GM21381 (cell line): ENCODE results near the gene MUC6.

Source experiments
- ATAC-seq: cut with Tn5 transposase; IDR thresholded peaks from one replicate; pipeline ENCODE4 v1.9.1; 2021; ENCODE audit warnings: mild to moderate bottlenecking, moderate library complexity; ENCODE audit not compliant: unreplicated experiment

MUC6 gene

GRCh38 chr11:1036303-1036923 lies at the start of gene MUC6:
Gene MUC6, minus strand, starts transcription at chr11:1036718. Its CDS starts 63 bp downstream, at chr11:1036655.
- no peak for ATAC-seq

- no peak for ATAC-seq
These were observed 49.1 kb upstream of the MUC6 start for GRCh38 chr11:1085440-1086170.

- ATAC-seq, result no peak
These were observed 48.3 kb upstream of the MUC6 start for GRCh38 chr11:1084561-1085439.

GRCh38 chr11:1083621-1084551 lies 47.4 kb upstream of the MUC6 start:
- ATAC-seq, result no peak

- ATAC-seq, result no peak
These were observed 46.5 kb upstream of the MUC6 start for GRCh38 chr11:1082728-1083620.

GRCh38 chr11:1082346-1082727 lies 45.8 kb upstream of the MUC6 start:
- no peak for ATAC-seq

GRCh38 chr11:1081601-1082311 lies 45.2 kb upstream of the MUC6 start:
- ATAC-seq, result no peak

GRCh38 chr11:1078191-1078601 lies 41.7 kb upstream of the MUC6 start:
- ATAC-seq, result no peak

GRCh38 chr11:1077417-1078119 lies 41.0 kb upstream of the MUC6 start:
- no peak for ATAC-seq

- ATAC-seq, result no peak
These were observed 40.5 kb upstream of the MUC6 start for GRCh38 chr11:1077033-1077416.

GRCh38 chr11:1076061-1076665 lies 39.6 kb upstream of the MUC6 start:
- no peak for ATAC-seq

- ATAC-seq, result no peak
These were observed 38.9 kb upstream of the MUC6 start for GRCh38 chr11:1075341-1075911.

GRCh38 chr11:1074244-1075221 lies 38.0 kb upstream of the MUC6 start, which contains the start of gene MUC2:
Gene MUC2, plus strand, starts transcription at chr11:1074874.
- no peak for ATAC-seq

- no peak for ATAC-seq
These were observed 37.3 kb upstream of the MUC6 start for GRCh38 chr11:1073851-1074243.

GRCh38 chr11:1073261-1073724 lies 36.8 kb upstream of the MUC6 start:
- no peak for ATAC-seq

- no peak for ATAC-seq
These were observed 36.3 kb upstream of the MUC6 start for GRCh38 chr11:1072821-1073231.
